Lower leg skin (tissue), 3 donors: ENCODE measurements around the gene HTD2.

ENCODE experiments used
- CTCF ChIP-seq, 3 donors: fragments of 450-650 bp; IDR thresholded peaks; one replicate each; pipeline ENCODE4 v1.5.1; 2016; ENCODE audit warnings: antibody characterized with exemption in 3 of 3, mild to moderate bottlenecking in 3 of 3, moderate library complexity in 2 of 3
- POLR2A ChIP-seq, 2 donors: fragments of 450-650 bp; IDR thresholded peaks; one replicate each; pipeline ENCODE4 v1.6.1; 2016 to 2017; ENCODE audit warnings: antibody characterized with exemption in 2 of 2, mild to moderate bottlenecking in 1 of 2, moderate library complexity in 1 of 2

DNA sequence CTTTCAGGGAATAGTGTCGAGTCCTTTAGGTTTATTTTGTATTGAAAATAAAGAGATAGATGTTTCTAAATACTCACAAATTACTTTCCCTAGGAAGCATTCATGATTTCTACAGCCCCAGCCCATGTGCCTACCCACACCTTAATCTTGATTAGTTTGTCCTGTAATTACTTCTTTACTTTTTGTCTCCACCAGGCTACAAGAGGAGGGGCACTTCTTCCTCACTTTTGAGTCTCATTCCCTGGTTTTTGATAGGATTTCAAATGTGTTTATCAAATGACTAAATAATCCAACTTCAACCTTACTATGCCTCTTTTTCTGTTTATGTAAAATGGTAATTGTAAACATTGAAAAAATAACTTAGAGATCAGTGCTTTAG, 28.2 kb downstream of the HTD2 start:
- no peak for TF ChIP-seq POLR2A (IDR thresholded peaks at IDR 0.05)
- TF ChIP-seq CTCF (IDR thresholded peaks at IDR 0.05): no peak
